GM12878 (cell line): ENCODE data around the gene HSPA1A. TPM values are rescaled to one million over a fixed set of nuclear protein-coding genes. Genes with fewer than 3 reads are reported as not detected.

Source experiments
- ATAC-seq: fragments of 200-7000 bp; cut with Tn5 transposase; 3 replicates; pipeline ENCODE4 v1.9.1; 2020; ENCODE audit warnings: mild to moderate bottlenecking, moderate library complexity
- BruUV-seq: library from RNA; stranded (reverse); fragments of 400-500 nt; replicated peaks from 2 replicates; lab custom pipeline; 2021; lab: Mats Ljungman, UMichigan
- CTCF ChIA-PET: fragments of 300-600 bp; sonication (Branson Sonifier 250); formaldehyde crosslinking; extraction: SDS; loops from one replicate; lab custom pipeline; 2021; ENCODE audit warnings: inconsistent platforms; lab: Yijun Ruan, JAX
- POLR2A ChIA-PET: fragments of 350-600 bp; formaldehyde crosslinking; extraction: SDS; loops from one replicate; lab custom pipeline; 2021; ENCODE audit warnings: inconsistent platforms; lab: Charles Lee
- RAD21 ChIA-PET: fragments of 300-600 bp; sonication (Branson Sonifier 250); formaldehyde crosslinking; loops from one replicate; lab custom pipeline; 2023; ENCODE audit warnings: antibody characterized with exemption; ENCODE audit not compliant: unreplicated experiment; lab: Charles Lee
- SMC1A ChIA-PET: fragments of 300-600 bp; sonication (Branson Sonifier 250); formaldehyde crosslinking; loops from one replicate; lab custom pipeline; 2023; ENCODE audit not compliant: unreplicated experiment, uncharacterized antibody; lab: Charles Lee
- DNase-seq: peaks from one replicate; pipeline ENCODE4 v3.0.0-alpha.2; 2011; ENCODE audit warnings: low read depth, low spot score
- FAIRE-seq: peaks from 3 replicates; lab custom pipeline; 2011; peaks lifted over from hg19 to GRCh38; lab: Jason Lieb, UNC
- H2AFZ ChIP-seq: 2 replicates; pipeline ENCODE4 v1.6.0; 2011; ENCODE audit warnings: low read depth, low read length, control low read depth; ENCODE audit not compliant: control insufficient read depth
- H3K27ac ChIP-seq: 2 replicates; pipeline ENCODE4 v1.5.1; 2011; ENCODE audit warnings: control low read depth; ENCODE audit not compliant: control insufficient read depth, insufficient read depth
- H3K27me3 ChIP-seq, 2 experiments: replicated peaks in 1 of 2; 2 replicates each; pipeline versions ENCODE4 v1.6.0 to v1.6.1; 2011; ENCODE audit warnings: low read length in 1 of 2; ENCODE audit not compliant: control insufficient read depth in 2 of 2, insufficient read depth in 2 of 2
- H3K36me3 ChIP-seq, 2 experiments: 2 replicates each; pipeline ENCODE4 v1.5.1; 2011; ENCODE audit warnings: low read length in 1 of 2; ENCODE audit not compliant: control insufficient read depth in 2 of 2, insufficient read depth in 2 of 2
- H3K4me1 ChIP-seq: 2 replicates; pipeline ENCODE4 v1.6.1; 2011; ENCODE audit warnings: mild to moderate bottlenecking, low read length, moderate library complexity, mixed read lengths; ENCODE audit not compliant: control insufficient read depth, insufficient read depth
- H3K4me2 ChIP-seq: 2 replicates; pipeline ENCODE4 v1.6.0; 2011; ENCODE audit warnings: control low read depth; ENCODE audit not compliant: control insufficient read depth, insufficient read depth
- H3K4me3 ChIP-seq: fragments of 200-600 bp; sonication (generic); 2 replicates; pipeline ENCODE4 v1.5.1; 2016
- H3K79me2 ChIP-seq: 2 replicates; pipeline ENCODE4 v1.6.0; 2011; ENCODE audit warnings: low read length; ENCODE audit not compliant: control insufficient read depth, insufficient read depth
- H3K9ac ChIP-seq: 2 replicates; pipeline ENCODE4 v1.8.0; 2011; ENCODE audit warnings: low read length, control low read depth, mixed read lengths; ENCODE audit not compliant: control insufficient read depth, insufficient read depth
- H3K9me3 ChIP-seq: replicated peaks from 3 replicates; pipeline ENCODE4 v1.5.1; 2011; ENCODE audit warnings: mild to moderate bottlenecking, low read length; ENCODE audit not compliant: control insufficient read depth, insufficient read depth
- H4K20me1 ChIP-seq: 2 replicates; pipeline ENCODE4 v1.6.0; 2011; ENCODE audit not compliant: control insufficient read depth, insufficient read depth
- ETV6 ChIP-seq, 2 experiments: fragments of 450-650 bp in 1 of 2; IDR thresholded peaks in 1 of 2; conservative IDR thresholded peaks in 1 of 2; 2 replicates each; pipeline ENCODE4 v1.6.1; 2014; ENCODE audit warnings: antibody characterized with exemption in 1 of 2, borderline replicate concordance in 1 of 2, low read depth in 1 of 2, mild to moderate bottlenecking in 1 of 2, moderate library complexity in 1 of 2
- FOXM1 ChIP-seq: IDR thresholded peaks from 2 replicates; pipeline ENCODE4 v1.6.1; 2012; ENCODE audit warnings: low read depth, mild to moderate bottlenecking, inconsistent platforms, low read length, moderate library complexity
- PAX5 ChIP-seq: IDR thresholded peaks from 2 replicates; pipeline ENCODE4 v1.6.1; 2011; ENCODE audit warnings: low read depth, low read length, borderline replicate concordance
- SMARCA5 ChIP-seq: fragments of 450-650 bp; IDR thresholded peaks from 2 replicates; pipeline ENCODE4 v1.6.1; 2017; ENCODE audit warnings: mild to moderate bottlenecking
- WGBS: methylation state at CpG from one replicate; pipeline ENCODE4 v1.1.6; 2016; ENCODE audit warnings: low lambda C conversion rate; ENCODE audit not compliant: insufficient replicate concordance, insufficient coverage; ENCODE audit errors: missing lambda C conversion rate; 5-methylcytosine and 5-hydroxymethylcytosine counted together
- in situ Hi-C: fragments of 300-500 bp; cut with MboI; formaldehyde crosslinking; loops from 9 replicates; pipeline ENCODE4 v1.14.3; 2018; ENCODE audit warnings: mixed read lengths
- intact Hi-C: fragments of 100-400 bp; cut with micrococcal nuclease; formaldehyde crosslinking; loops from one replicate; pipeline ENCODE4 v1.14.2; 2022; ENCODE audit not compliant: unreplicated experiment
- polyA plus RNA-seq, 11 experiments: library from polyadenylated mRNA; depleted of rRNA in 4 of 11; unstranded in 6 of 11; stranded (reverse) in 5 of 11; fragments of >200 nt; fragmentation: Nextera tagmentation in 4 of 11; fragmentation: Illumina TruSeq in 1 of 11; extraction: Ambion mirVana in 4 of 11; extraction: Trizol in 1 of 11; gene quantifications; 1 replicate in 1 of 11; 2 replicates in 10 of 11; pipeline versions ENCODE4 v1.2.1 to v1.2.3, GENCODE V29; 2011 to 2016; ENCODE audit warnings: inconsistent platforms in 2 of 11, missing spikeins in 2 of 11, low read depth in 1 of 11
- total RNA-seq, 4 experiments: library from RNA; depleted of rRNA in 3 of 4; stranded (reverse); fragments of >200 nt in 3 of 4; fragmentation: Illumina TruSeq in 1 of 4; extraction: Trizol in 1 of 4; gene quantifications; 2 replicates each; pipeline versions ENCODE4 v1.2.1 to v1.2.3, GENCODE V29; 2013 to 2021

Gene HSPA1A
- total and polyA plus RNA-seq, 10 of the 15 experiments (the other 5 are each of a cell fraction or from before 2014, with no cell fraction given) = 0.29 to 51.8 (median 17.5) TPM

GRCh38 chr6:31776485-31776988, 38.8 kb upstream of the HSPA1A start:
- no peak for FAIRE-seq
- intact Hi-C loops = loop anchor here (10.0 kb wide), 1 partner anchor 48 kb away; the partner anchor contains the start of gene HSPA1B
- WGBS = 28% methylated on average over 10 of the region's 14 CpGs
- no peaks in the 10 kb centered on the region for H4K20me1 ChIP-seq
- ChIA-PET SMC1A (no interaction called here), POLR2A (interaction anchor here (1.2 to 2.0 kb wide), 4 partner anchors 10 to 38 kb away, joined by 4 to 9 read pairs (median 6); no protein-coding TSS in a partner anchor), CTCF (interaction anchor here (1.9 to 9.2 kb wide), 2 partner anchors 12 to 42 kb away, joined by 6 to 208 read pairs; partner anchors contain the start of genes CLIC1, DDAH2 and MSH5), RAD21 (interaction anchor here (1.0 to 2.1 kb wide), 3 partner anchors 19 to 54 kb away, joined by 3 to 8 read pairs (median 7); partner anchors contain the start of gene VARS1)
- H3K36me3 ChIP-seq = peaks cover 0 to 29% of the 10 kb centered on the region in 2 experiments; a peak in 3 of 4 replicates
- H3K9me3 ChIP-seq = no peaks in the 10 kb centered on the region
- 0 out of 2 replicates have a peak overlapping the region, but pooled peaks have one; percentile 15 for H3K9ac ChIP-seq
- H3K27me3 ChIP-seq = no peaks in the 10 kb centered on the region
- TF ChIP-seq ETV6 (conservative IDR thresholded peaks at IDR 0.05 in 1 of 2, IDR thresholded peaks at IDR 0.05 in 1 of 2; ENCODE audit: borderline replicate concordance in 1 of 2, low read depth in 1 of 2) (no peak), FOXM1 (no peak), PAX5 (no peak), SMARCA5 (0 out of 2 replicates have a peak, but pooled peaks have one; percentile 10)
- DNase-seq = no peak
- peak overlapping the region; percentile 62 for H3K4me2 ChIP-seq
- H3K4me3 ChIP-seq = no peak overlapping the region
- no peak overlapping the region; the same call in 1 of the 2 replicates for H2AFZ ChIP-seq
- ATAC-seq = peak; percentile 50
- in situ Hi-C loops = no loop called here
- H3K79me2 ChIP-seq = no peaks in the 10 kb centered on the region
- BruUV-seq = no TSS peak
- H3K4me1 ChIP-seq = peaks cover 18% of the 10 kb centered on the region
- H3K27ac ChIP-seq = peak overlapping the region; percentile 37; the same call in 1 of the 2 replicates
